K562 (cell line): ENCODE results near the gene ACTN2. TPM values are rescaled to one million over a fixed set of nuclear protein-coding genes. Genes with fewer than 3 reads are reported as not detected.

Source experiments
- ARID2 ChIP-seq: fragments of 450-650 bp; IDR thresholded peaks from 2 replicates; pipeline ENCODE4 v1.6.1; 2017; ENCODE audit warnings: antibody characterized with exemption, mild to moderate bottlenecking
- BRD4 ChIP-seq: fragments of 200-600 bp; sonication (generic); IDR thresholded peaks from 2 replicates; pipeline ENCODE4 v1.6.1; 2017; ENCODE audit warnings: inconsistent platforms
- ELF4 ChIP-seq: fragments of 450-650 bp; formaldehyde crosslinking; IDR thresholded peaks from 2 replicates; pipeline ENCODE4 v1.4.0; 2022; ENCODE audit warnings: missing genetic modification characterization
- GABPB2 ChIP-seq: fragments of 250-450 bp; sonication (Bioruptor Pico); conservative IDR thresholded peaks from 2 replicates; pipeline ENCODE4 v1.5.1; 2021; ENCODE audit warnings: mild to moderate bottlenecking
- HLTF ChIP-seq: fragments of 450-650 bp; IDR thresholded peaks from 2 replicates; pipeline ENCODE4 v1.6.1; 2016
- MCM7 ChIP-seq, 2 experiments: fragments of 450-650 bp; IDR thresholded peaks; 2 replicates each; pipeline ENCODE4 v1.6.1; 2016 to 2018
- MTA2 ChIP-seq: fragments of 450-650 bp; IDR thresholded peaks from 2 replicates; pipeline ENCODE4 v1.6.1; 2016; ENCODE audit warnings: low read depth
- PURB ChIP-seq: sonication (generic); formaldehyde crosslinking; IDR thresholded peaks from 2 replicates; pipeline ENCODE4 v1.9.0; 2021; ENCODE audit warnings: low read depth, mild to moderate bottlenecking, missing genetic modification reagents
- RAD51 ChIP-seq: fragments of 450-650 bp; IDR thresholded peaks from 2 replicates; pipeline ENCODE4 v1.7.1; 2016; ENCODE audit warnings: low read depth, mild to moderate bottlenecking, borderline replicate concordance
- RCOR1 ChIP-seq, 2 experiments: IDR thresholded peaks; 2 replicates each; pipeline ENCODE4 v1.6.1; 2012; ENCODE audit warnings: low read depth in 2 of 2, low read length in 2 of 2, borderline replicate concordance in 1 of 2, improper control_type of control experiment in 1 of 2
- SIN3B ChIP-seq: fragments of 450-650 bp; IDR thresholded peaks from 2 replicates; pipeline ENCODE4 v1.6.1; 2017; ENCODE audit warnings: low read depth, mild to moderate bottlenecking, moderate library complexity
- TAF9B ChIP-seq: fragments of 450-650 bp; IDR thresholded peaks from 2 replicates; pipeline ENCODE4 v1.6.1; 2018; ENCODE audit warnings: mild to moderate bottlenecking; ENCODE audit not compliant: partially characterized antibody
- ZNF316 ChIP-seq: fragments of 450-650 bp; IDR thresholded peaks from 2 replicates; pipeline ENCODE4 v1.6.1; 2016
- polyA plus RNA-seq, 8 experiments: library from polyadenylated mRNA; depleted of rRNA in 4 of 8; stranded (reverse) in 5 of 8; unstranded in 3 of 8; fragments of >200 nt; fragmentation: Nextera tagmentation in 2 of 8; fragmentation: Illumina TruSeq in 1 of 8; extraction: Ambion mirVana in 2 of 8; extraction: Trizol in 1 of 8; gene quantifications; 2 replicates each; pipeline versions ENCODE4 v1.2.1 to v1.2.3, GENCODE V29; 2011 to 2014; ENCODE audit warnings: inconsistent platforms in 1 of 8, missing spikeins in 1 of 8
- total RNA-seq, 7 experiments: library from RNA; depleted of rRNA in 6 of 7; stranded (reverse); fragments of >200 nt in 6 of 7; fragmentation: Illumina TruSeq in 2 of 7; extraction: Trizol in 2 of 7; gene quantifications; 2 replicates each; pipeline versions ENCODE4 v1.2.1 to v1.2.3, GENCODE V29; 2011 to 2021; ENCODE audit warnings: low replicate concordance in 1 of 7
- TF ChIP-seq, protein P1 (sequence below): fragments of 450-650 bp; IDR thresholded peaks from 2 replicates; pipeline ENCODE4 v1.6.1; 2018; ENCODE audit not compliant: partially characterized antibody
- TF ChIP-seq, protein P2 (sequence below): fragments of 250-450 bp; sonication (Bioruptor Pico); IDR thresholded peaks from 2 replicates; pipeline ENCODE4 v1.4.0; 2020
- TF ChIP-seq, protein P3 (sequence below): fragments of 250-450 bp; sonication (Bioruptor Pico); IDR thresholded peaks from 2 replicates; pipeline ENCODE4 v1.4.0; 2020; ENCODE audit warnings: mild to moderate bottlenecking, moderate library complexity

ACTN2 gene
- total and polyA plus RNA-seq, 9 of the 15 experiments (the other 6 are each of a cell fraction or from before 2014, with no cell fraction given): 0.18 to 0.94 (median 0.42) TPM

DNA sequence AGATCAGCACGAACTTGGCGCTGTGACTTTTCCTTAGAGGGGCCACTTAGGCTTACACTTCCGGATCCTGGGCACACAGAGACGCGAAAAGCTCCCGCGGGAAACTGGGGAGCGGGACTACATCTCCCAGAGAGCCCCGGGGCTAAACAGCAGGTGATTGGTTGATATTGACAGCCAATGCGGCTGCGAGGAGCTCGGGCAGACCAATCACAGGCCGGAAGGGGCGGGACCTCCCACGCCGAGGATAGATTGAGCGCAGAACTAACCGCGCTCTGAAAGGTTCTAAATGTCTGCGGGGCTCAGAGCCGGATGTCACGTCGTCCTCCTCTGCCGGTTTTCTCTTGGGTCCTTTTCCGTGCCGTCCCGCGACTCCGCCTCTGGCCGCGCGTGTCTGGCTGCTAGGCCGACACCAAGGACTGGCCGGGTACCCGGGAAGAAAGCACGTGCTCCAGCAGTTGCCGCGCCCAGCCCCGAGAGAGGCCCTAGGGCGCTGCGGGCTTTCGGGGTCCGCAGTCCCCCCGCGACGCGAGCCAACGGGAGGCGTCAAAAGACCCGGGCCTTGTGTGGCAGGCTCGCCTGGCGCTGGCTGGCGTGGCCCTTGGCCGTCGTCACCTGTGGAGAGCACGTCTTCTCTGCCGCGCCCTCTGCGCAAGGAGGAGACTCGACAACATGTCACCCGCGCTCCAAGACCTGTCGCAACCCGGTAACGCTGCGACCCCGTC lies 108.9 kb downstream of the ACTN2 start, which contains the start of gene MTR (continued):
- TF ChIP-seq MCM7 (IDR thresholded peaks at IDR 0.05) (no peak), TAF9B (peak; percentile 85), RAD51 (peak; percentile 52; the same call in 1 of the 2 replicates), RCOR1 (IDR thresholded peaks at IDR 0.05; ENCODE audit: borderline replicate concordance in 1 of 2, low read depth in 2 of 2, low read length in 2 of 2) (peak in 1 of 2 experiments; percentile 41; a peak in 1 of 4 replicates), HLTF (0 out of 2 replicates have a peak, but pooled peaks have one; percentile 14), GABPB2 (CRISPR knock-in tag) (0 out of 2 replicates have a peak, but pooled peaks have one; percentile 46), PURB (CRISPR knock-in tag) (no peak), ZNF316 (no peak), ELF4 (CRISPR knock-in tag) (0 out of 2 replicates have a peak, but pooled peaks have one; percentile 0), SIN3B (peak; percentile 37), MTA2 (no peak), BRD4 (no peak), ARID2 (no peak)
- TF ChIP-seq, protein P1, sequence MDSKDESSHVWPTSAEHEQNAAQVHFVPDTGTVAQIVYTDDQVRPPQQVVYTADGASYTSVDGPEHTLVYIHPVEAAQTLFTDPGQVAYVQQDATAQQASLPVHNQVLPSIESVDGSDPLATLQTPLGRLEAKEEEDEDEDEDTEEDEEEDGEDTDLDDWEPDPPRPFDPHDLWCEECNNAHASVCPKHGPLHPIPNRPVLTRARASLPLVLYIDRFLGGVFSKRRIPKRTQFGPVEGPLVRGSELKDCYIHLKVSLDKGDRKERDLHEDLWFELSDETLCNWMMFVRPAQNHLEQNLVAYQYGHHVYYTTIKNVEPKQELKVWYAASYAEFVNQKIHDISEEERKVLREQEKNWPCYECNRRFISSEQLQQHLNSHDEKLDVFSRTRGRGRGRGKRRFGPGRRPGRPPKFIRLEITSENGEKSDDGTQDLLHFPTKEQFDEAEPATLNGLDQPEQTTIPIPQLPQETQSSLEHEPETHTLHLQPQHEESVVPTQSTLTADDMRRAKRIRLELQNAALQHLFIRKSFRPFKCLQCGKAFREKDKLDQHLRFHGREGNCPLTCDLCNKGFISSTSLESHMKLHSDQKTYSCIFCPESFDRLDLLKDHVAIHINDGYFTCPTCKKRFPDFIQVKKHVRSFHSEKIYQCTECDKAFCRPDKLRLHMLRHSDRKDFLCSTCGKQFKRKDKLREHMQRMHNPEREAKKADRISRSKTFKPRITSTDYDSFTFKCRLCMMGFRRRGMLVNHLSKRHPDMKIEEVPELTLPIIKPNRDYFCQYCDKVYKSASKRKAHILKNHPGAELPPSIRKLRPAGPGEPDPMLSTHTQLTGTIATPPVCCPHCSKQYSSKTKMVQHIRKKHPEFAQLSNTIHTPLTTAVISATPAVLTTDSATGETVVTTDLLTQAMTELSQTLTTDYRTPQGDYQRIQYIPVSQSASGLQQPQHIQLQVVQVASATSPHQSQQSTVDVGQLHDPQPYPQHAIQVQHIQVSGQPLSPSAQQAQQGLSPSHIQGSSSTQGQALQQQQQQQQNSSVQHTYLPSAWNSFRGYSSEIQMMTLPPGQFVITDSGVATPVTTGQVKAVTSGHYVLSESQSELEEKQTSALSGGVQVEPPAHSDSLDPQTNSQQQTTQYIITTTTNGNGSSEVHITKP: peak; percentile 7
- TF ChIP-seq, protein P2, sequence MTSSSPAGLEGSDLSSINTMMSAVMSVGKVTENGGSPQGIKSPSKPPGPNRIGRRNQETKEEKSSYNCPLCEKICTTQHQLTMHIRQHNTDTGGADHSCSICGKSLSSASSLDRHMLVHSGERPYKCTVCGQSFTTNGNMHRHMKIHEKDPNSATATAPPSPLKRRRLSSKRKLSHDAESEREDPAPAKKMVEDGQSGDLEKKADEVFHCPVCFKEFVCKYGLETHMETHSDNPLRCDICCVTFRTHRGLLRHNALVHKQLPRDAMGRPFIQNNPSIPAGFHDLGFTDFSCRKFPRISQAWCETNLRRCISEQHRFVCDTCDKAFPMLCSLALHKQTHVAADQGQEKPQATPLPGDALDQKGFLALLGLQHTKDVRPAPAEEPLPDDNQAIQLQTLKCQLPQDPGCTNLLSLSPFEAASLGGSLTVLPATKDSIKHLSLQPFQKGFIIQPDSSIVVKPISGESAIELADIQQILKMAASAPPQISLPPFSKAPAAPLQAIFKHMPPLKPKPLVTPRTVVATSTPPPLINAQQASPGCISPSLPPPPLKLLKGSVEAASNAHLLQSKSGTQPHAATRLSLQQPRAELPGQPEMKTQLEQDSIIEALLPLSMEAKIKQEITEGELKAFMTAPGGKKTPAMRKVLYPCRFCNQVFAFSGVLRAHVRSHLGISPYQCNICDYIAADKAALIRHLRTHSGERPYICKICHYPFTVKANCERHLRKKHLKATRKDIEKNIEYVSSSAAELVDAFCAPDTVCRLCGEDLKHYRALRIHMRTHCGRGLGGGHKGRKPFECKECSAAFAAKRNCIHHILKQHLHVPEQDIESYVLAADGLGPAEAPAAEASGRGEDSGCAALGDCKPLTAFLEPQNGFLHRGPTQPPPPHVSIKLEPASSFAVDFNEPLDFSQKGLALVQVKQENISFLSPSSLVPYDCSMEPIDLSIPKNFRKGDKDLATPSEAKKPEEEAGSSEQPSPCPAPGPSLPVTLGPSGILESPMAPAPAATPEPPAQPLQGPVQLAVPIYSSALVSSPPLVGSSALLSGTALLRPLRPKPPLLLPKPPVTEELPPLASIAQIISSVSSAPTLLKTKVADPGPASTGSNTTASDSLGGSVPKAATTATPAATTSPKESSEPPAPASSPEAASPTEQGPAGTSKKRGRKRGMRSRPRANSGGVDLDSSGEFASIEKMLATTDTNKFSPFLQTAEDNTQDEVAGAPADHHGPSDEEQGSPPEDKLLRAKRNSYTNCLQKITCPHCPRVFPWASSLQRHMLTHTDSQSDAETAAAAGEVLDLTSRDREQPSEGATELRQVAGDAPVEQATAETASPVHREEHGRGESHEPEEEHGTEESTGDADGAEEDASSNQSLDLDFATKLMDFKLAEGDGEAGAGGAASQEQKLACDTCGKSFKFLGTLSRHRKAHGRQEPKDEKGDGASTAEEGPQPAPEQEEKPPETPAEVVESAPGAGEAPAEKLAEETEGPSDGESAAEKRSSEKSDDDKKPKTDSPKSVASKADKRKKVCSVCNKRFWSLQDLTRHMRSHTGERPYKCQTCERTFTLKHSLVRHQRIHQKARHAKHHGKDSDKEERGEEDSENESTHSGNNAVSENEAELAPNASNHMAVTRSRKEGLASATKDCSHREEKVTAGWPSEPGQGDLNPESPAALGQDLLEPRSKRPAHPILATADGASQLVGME (CRISPR knock-in tag): peak; percentile 46; the same call in 1 of the 2 replicates
- TF ChIP-seq, protein P3, sequence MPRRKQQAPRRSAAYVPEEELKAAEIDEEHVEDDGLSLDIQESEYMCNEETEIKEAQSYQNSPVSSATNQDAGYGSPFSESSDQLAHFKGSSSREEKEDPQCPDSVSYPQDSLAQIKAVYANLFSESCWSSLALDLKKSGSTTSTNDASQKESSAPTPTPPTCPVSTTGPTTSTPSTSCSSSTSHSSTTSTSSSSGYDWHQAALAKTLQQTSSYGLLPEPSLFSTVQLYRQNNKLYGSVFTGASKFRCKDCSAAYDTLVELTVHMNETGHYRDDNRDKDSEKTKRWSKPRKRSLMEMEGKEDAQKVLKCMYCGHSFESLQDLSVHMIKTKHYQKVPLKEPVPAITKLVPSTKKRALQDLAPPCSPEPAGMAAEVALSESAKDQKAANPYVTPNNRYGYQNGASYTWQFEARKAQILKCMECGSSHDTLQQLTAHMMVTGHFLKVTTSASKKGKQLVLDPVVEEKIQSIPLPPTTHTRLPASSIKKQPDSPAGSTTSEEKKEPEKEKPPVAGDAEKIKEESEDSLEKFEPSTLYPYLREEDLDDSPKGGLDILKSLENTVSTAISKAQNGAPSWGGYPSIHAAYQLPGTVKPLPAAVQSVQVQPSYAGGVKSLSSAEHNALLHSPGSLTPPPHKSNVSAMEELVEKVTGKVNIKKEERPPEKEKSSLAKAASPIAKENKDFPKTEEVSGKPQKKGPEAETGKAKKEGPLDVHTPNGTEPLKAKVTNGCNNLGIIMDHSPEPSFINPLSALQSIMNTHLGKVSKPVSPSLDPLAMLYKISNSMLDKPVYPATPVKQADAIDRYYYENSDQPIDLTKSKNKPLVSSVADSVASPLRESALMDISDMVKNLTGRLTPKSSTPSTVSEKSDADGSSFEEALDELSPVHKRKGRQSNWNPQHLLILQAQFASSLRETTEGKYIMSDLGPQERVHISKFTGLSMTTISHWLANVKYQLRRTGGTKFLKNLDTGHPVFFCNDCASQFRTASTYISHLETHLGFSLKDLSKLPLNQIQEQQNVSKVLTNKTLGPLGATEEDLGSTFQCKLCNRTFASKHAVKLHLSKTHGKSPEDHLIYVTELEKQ: no peak
